HCT116 (cell line): Measurements from ENCODE around the gene SEMA6A. TPM values are rescaled to one million over a fixed set of nuclear protein-coding genes. Genes with fewer than 3 reads are reported as not detected.

ENCODE experiments used
- ATAC-seq: fragments of 200-7000 bp; cut with Tn5 transposase; 2 replicates; pipeline ENCODE4 v1.9.1; 2020; ENCODE audit warnings: mild to moderate bottlenecking, moderate library complexity
- BruUV-seq: library from RNA; stranded (reverse); fragments of 400-500 nt; replicated peaks from 2 replicates; lab custom pipeline; 2021; lab: Mats Ljungman, UMichigan
- CTCF ChIA-PET: fragments of 300-600 bp; sonication (Branson Sonifier 250); formaldehyde crosslinking; loops from one replicate; lab custom pipeline; 2021; ENCODE audit warnings: antibody characterized with exemption; lab: Charles Lee
- POLR2A ChIA-PET: fragments of 300-600, 350-600 bp; sonication (Branson Sonifier 250); formaldehyde crosslinking; loops from one replicate; lab custom pipeline; 2021; ENCODE audit warnings: antibody characterized with exemption; lab: Charles Lee
- RAD21 ChIA-PET, 2 experiments: fragments of 300-600 bp; sonication (Branson Sonifier 250); formaldehyde crosslinking; loops; one replicate each; lab custom pipeline; 2023; ENCODE audit warnings: low total read pairs in 2 of 2; ENCODE audit not compliant: uncharacterized antibody in 2 of 2, unreplicated experiment in 2 of 2, low non-redundant PET in 1 of 2; lab: Charles Lee
- DNase-seq: peaks from one replicate; pipeline ENCODE4 v3.0.0-alpha.2; 2010; ENCODE audit warnings: low read depth, low spot score
- H2AFZ ChIP-seq: fragments of 200-600 bp; shearing (Covaris generic), sonication (generic); 2 replicates; pipeline ENCODE4 v1.6.1; 2017; ENCODE audit warnings: low read depth, mixed run types, mixed read lengths, antibody characterized with exemption, low read length; ENCODE audit not compliant: poor library complexity, severe bottlenecking
- H3K27ac ChIP-seq: 2 replicates; pipeline ENCODE4 v1.5.1; 2012; ENCODE audit warnings: low read depth, low read length
- H3K27me3 ChIP-seq: fragments of 200-600 bp; sonication (generic); 2 replicates; pipeline ENCODE4 v1.6.1; 2016; ENCODE audit warnings: mixed run types, low read length, mixed read lengths; ENCODE audit not compliant: insufficient read depth
- H3K36me3 ChIP-seq, 2 experiments: fragments of 200-500 bp in 1 of 2; fragments of 200-600 bp in 1 of 2; sonication (Bioruptor generic) in 1 of 2; sonication (generic) in 1 of 2; 2 replicates each; pipeline versions ENCODE4 v1.5.1 to v1.6.1; 2014 to 2016; ENCODE audit warnings: low read length in 2 of 2, inconsistent platforms in 1 of 2, mixed read lengths in 1 of 2, mixed run types in 1 of 2; ENCODE audit not compliant: insufficient read depth in 2 of 2, control insufficient read depth in 1 of 2
- H3K4me1 ChIP-seq, 2 experiments: fragments of 200-600 bp in 1 of 2; sonication (generic) in 1 of 2; 2 replicates each; pipeline versions ENCODE4 v1.5.1 to v1.6.1; 2012 to 2017; ENCODE audit warnings: low read length in 2 of 2, inconsistent platforms in 1 of 2, mild to moderate bottlenecking in 1 of 2, mixed read lengths in 1 of 2, mixed run types in 1 of 2, moderate library complexity in 1 of 2; ENCODE audit not compliant: insufficient read depth in 2 of 2, control insufficient read depth in 1 of 2
- H3K4me2 ChIP-seq: fragments of 200-600 bp; sonication (generic); 2 replicates; pipeline ENCODE4 v1.6.1; 2017; ENCODE audit warnings: mixed run types, low read length, mixed read lengths
- H3K4me3 ChIP-seq, 2 experiments: fragments of 200-600 bp in 1 of 2; sonication (generic) in 1 of 2; replicated peaks in 1 of 2; 2 replicates each; pipeline ENCODE4 v1.5.1; 2011 to 2016; ENCODE audit warnings: low read length in 2 of 2, control low read depth in 1 of 2, low read depth in 1 of 2, mild to moderate bottlenecking in 1 of 2, mixed read lengths in 1 of 2, mixed run types in 1 of 2
- H3K79me2 ChIP-seq: fragments of 200-600 bp; sonication (generic); 2 replicates; pipeline ENCODE4 v1.6.1; 2017; ENCODE audit warnings: mild to moderate bottlenecking, mixed run types, low read length, moderate library complexity, mixed read lengths; ENCODE audit not compliant: insufficient read depth
- H3K9ac ChIP-seq: fragments of 200-600 bp; sonication (generic); 2 replicates; pipeline ENCODE4 v1.6.1; 2016; ENCODE audit warnings: low read length, mixed read lengths
- H3K9me2 ChIP-seq: fragments of 200-600 bp; sonication (generic), shearing (Covaris generic); 2 replicates; pipeline ENCODE4 v1.6.1; 2017; ENCODE audit warnings: mixed run types, mild to moderate bottlenecking, moderate library complexity; ENCODE audit not compliant: insufficient read depth
- H3K9me3 ChIP-seq, 2 experiments: fragments of 200-500 bp in 1 of 2; fragments of 200-600 bp in 1 of 2; sonication (Bioruptor generic) in 1 of 2; sonication (generic) in 1 of 2; 2 replicates each; pipeline ENCODE4 v1.6.1; 2014 to 2017; ENCODE audit warnings: low read length in 2 of 2, mixed read lengths in 2 of 2, inconsistent platforms in 1 of 2, low read depth in 1 of 2, mild to moderate bottlenecking in 1 of 2, mixed run types in 1 of 2, moderate library complexity in 1 of 2; ENCODE audit not compliant: control insufficient read depth in 1 of 2, insufficient read depth in 1 of 2
- H4K20me1 ChIP-seq: fragments of 200-600 bp; sonication (generic), shearing (Covaris generic); 2 replicates; pipeline ENCODE4 v1.6.1; 2017; ENCODE audit warnings: mixed run types, mild to moderate bottlenecking, moderate library complexity; ENCODE audit not compliant: insufficient read depth
- ATF3 ChIP-seq: IDR thresholded peaks from 2 replicates; pipeline ENCODE4 v1.6.1; 2012
- CEBPB ChIP-seq: IDR thresholded peaks from 2 replicates; pipeline ENCODE4 v1.6.1; 2012; ENCODE audit warnings: low read depth
- EZH2 ChIP-seq: fragments of 200-600 bp; sonication (generic); IDR thresholded peaks from 2 replicates; pipeline ENCODE4 v1.6.1; 2017; ENCODE audit warnings: antibody characterized with exemption, mixed run types
- EZH2phosphoT487 ChIP-seq: fragments of 200-600 bp; IDR thresholded peaks from 2 replicates; pipeline ENCODE4 v1.6.1; 2018; ENCODE audit warnings: antibody characterized with exemption, borderline replicate concordance
- POLR2A ChIP-seq: IDR thresholded peaks from 2 replicates; pipeline ENCODE4 v1.7.0; 2011; ENCODE audit warnings: borderline replicate concordance; ENCODE audit not compliant: insufficient read depth, insufficient read length; ENCODE audit errors: extremely low read depth
- POLR2AphosphoS5 ChIP-seq: IDR thresholded peaks from 2 replicates; pipeline ENCODE4 v1.6.1; 2011; ENCODE audit warnings: mild to moderate bottlenecking, low read depth, low read length, moderate library complexity
- REST ChIP-seq: IDR thresholded peaks from 2 replicates; pipeline ENCODE4 v1.6.1; 2012; ENCODE audit warnings: low read depth
- SIN3A ChIP-seq: IDR thresholded peaks from 2 replicates; pipeline ENCODE4 v1.6.1; 2012; ENCODE audit warnings: low read depth
- SP1 ChIP-seq: IDR thresholded peaks from 2 replicates; pipeline ENCODE4 v1.6.1; 2012; ENCODE audit warnings: low read depth
- TCF7L2 ChIP-seq: IDR thresholded peaks from 2 replicates; pipeline ENCODE4 v1.7.0; 2011; ENCODE audit warnings: borderline replicate concordance, inconsistent platforms; ENCODE audit not compliant: insufficient read depth, insufficient read length; ENCODE audit errors: extremely low read depth
- ZFX ChIP-seq: fragments of 450-650 bp; IDR thresholded peaks from 2 replicates; pipeline ENCODE4 v1.6.1; 2017
- intact Hi-C: fragments of 100-400 bp; cut with micrococcal nuclease; formaldehyde crosslinking; loops from 2 replicates; pipeline ENCODE4 v1.10.0; 2022
- total RNA-seq: library from RNA; stranded (reverse); gene quantifications from one replicate; pipeline ENCODE4 v1.2.1, GENCODE V29; 2021; ENCODE audit not compliant: unreplicated experiment

Gene SEMA6A
- total RNA-seq, 1 experiment from 2014 or later: 6.7 TPM

GRCh38 chr5:116495786-116496357 lies 78.8 kb downstream of the SEMA6A start (continued):
- TF ChIP-seq REST (no peak), SP1 (no peak), ATF3 (no peak), EZH2 (no peak), ZFX (no peak), CEBPB (no peak), POLR2AphosphoS5 (no peak), TCF7L2 (no peak)
- TF ChIP-seq, all 23 proteins: peak for 0

GRCh38 chr5:116494784-116495450 lies 79.7 kb downstream of the SEMA6A start:
- ChIA-PET RAD21 (no interaction called here), CTCF (no interaction called here), POLR2A (no interaction called here)
- Histone ChIP-seq H3K27me3 (no peaks in the 10 kb centered on the region), H3K4me3 (no peak overlapping the region), H3K27ac (no peak overlapping the region), H2AFZ (no peak overlapping the region), H3K9me3 (no peaks in the 10 kb centered on the region), H3K9me2 (no peaks in the 10 kb centered on the region), H3K4me1 (no peaks in the 10 kb centered on the region), H3K9ac (no peak overlapping the region), H3K79me2 (no peaks in the 10 kb centered on the region), H3K4me2 (no peak overlapping the region), H3K36me3 (no peaks in the 10 kb centered on the region)
- DNase-seq (no peak), ATAC-seq (no peak)
- BruUV-seq: no TSS peak
- intact Hi-C loops: no loop called here
- TF ChIP-seq EZH2 (no peak), CEBPB (no peak), POLR2A (no peak), EZH2phosphoT487 (no peak), SIN3A (no peak), SP1 (no peak)
- TF ChIP-seq, all 23 proteins: peak for 0
- no peaks in the 10 kb centered on the region for H4K20me1 ChIP-seq
